ENCODE data around the gene HLA-DMB. TPM values are rescaled to one million over a fixed set of nuclear protein-coding genes. Genes with fewer than 3 reads are reported as not detected.

The HLA-DMB gene
- total and polyA plus RNA-seq, 10 of the 15 experiments (the other 5 are each of a cell fraction or from before 2014, with no cell fraction given): 114 to 173 (median 150) TPM

GRCh38 chr6:32956176-32956575, 15.3 kb upstream of the HLA-DMB start:
- peaks cover 24% of the 10 kb centered on the region for H3K4me1 ChIP-seq (ENCODE audit: control insufficient read depth, insufficient read depth, low read length)
- no peaks in the 10 kb centered on the region for H4K20me1 ChIP-seq (ENCODE audit: control insufficient read depth, insufficient read depth)
- peaks cover 16% of the 10 kb centered on the region for H3K79me2 ChIP-seq (ENCODE audit: control insufficient read depth, insufficient read depth, low read length)
- no peaks in the 10 kb centered on the region for H3K36me3 ChIP-seq (ENCODE audit: control insufficient read depth in 2 of 2, insufficient read depth in 2 of 2, low read length in 1 of 2)
- no peaks in the 10 kb centered on the region for H3K9me3 ChIP-seq (replicated peaks; ENCODE audit: control insufficient read depth, insufficient read depth, low read length)
- intact Hi-C loops (cut with micrococcal nuclease; ENCODE audit: unreplicated experiment) (no loop called here), in situ Hi-C loops (cut with MboI) (loop anchor here (25.0 kb wide), 2 partner anchors 1394 to 1706 kb away; partner anchors contain the start of gene LTA)
- H3K4me2 ChIP-seq (ENCODE audit: control insufficient read depth, insufficient read depth): peak overlapping the region; percentile 23; the same call in 1 of the 2 replicates
- ChIA-PET CTCF (interaction anchor here (1.0 to 13.5 kb wide), 8 partner anchors 10 to 158 kb away, joined by 3 to 532 read pairs (median 67); partner anchors contain the start of genes BRD2, HLA-DMB, PSMB9 and TAP1), POLR2A (interaction anchor here (0.6 to 13.5 kb wide), 11 partner anchors 9 to 780 kb away, joined by 4 to 486 read pairs (median 7); partner anchors contain the start of genes BRD2 and HLA-DMB), RAD21 (ENCODE audit: unreplicated experiment) (interaction anchor here (0.6 to 8.3 kb wide), 6 partner anchors 8 to 271 kb away, joined by 3 to 224 read pairs (median 59); partner anchors contain the start of genes BRD2 and HLA-DMB), SMC1A (ENCODE audit: uncharacterized antibody, unreplicated experiment) (interaction anchor here (0.8 to 11.3 kb wide), 5 partner anchors 14 to 82 kb away, joined by 3 to 354 read pairs (median 195); partner anchors contain the start of genes BRD2 and HLA-DMB)
- BruUV-seq (replicated peaks): no TSS peak
- ATAC-seq (no peak), FAIRE-seq (no peak), DNase-seq (ENCODE audit: low read depth, low spot score) (no peak)
- 0% methylated on average over 2 of the region's 2 CpGs for WGBS (ENCODE audit: insufficient coverage, insufficient replicate concordance, low lambda C conversion rate, missing lambda C conversion rate)
- H3K27me3 ChIP-seq (replicated peaks in 1 of 2; ENCODE audit: control insufficient read depth in 2 of 2, insufficient read depth in 2 of 2, low read length in 1 of 2): no peaks in the 10 kb centered on the region
- no peak overlapping the region for H3K27ac ChIP-seq (ENCODE audit: control insufficient read depth, insufficient read depth)
- TF ChIP-seq RB1 (IDR thresholded peaks at IDR 0.05; ENCODE audit: borderline replicate concordance) (no peak), ZZZ3 (IDR thresholded peaks at IDR 0.05; ENCODE audit: control insufficient read depth, insufficient read length, low read depth) (no peak), NFYA (IDR thresholded peaks at IDR 0.05; ENCODE audit: borderline replicate concordance, low read depth, low read length) (no peak), LARP7 (IDR thresholded peaks at IDR 0.05) (no peak), ASH2L (IDR thresholded peaks at IDR 0.05; ENCODE audit: borderline replicate concordance, low read depth) (no peak), E2F8 (IDR thresholded peaks at IDR 0.05; ENCODE audit: low read depth, partially characterized antibody) (no peak)
- H3K4me3 ChIP-seq: no peak overlapping the region
- no peak overlapping the region for H2AFZ ChIP-seq (ENCODE audit: control insufficient read depth, low read depth, low read length)
- no peak overlapping the region for H3K9ac ChIP-seq (ENCODE audit: control insufficient read depth, insufficient read depth, low read length)

Measured in GM12878 (cell line).